SK-N-SH treated with all-trans-retinoic acid at 6 μM for 48 hours (cell line): Measurements from ENCODE around the gene XPO4.

ENCODE experiments used
- ATAC-seq: fragments of 200-7000 bp; cut with Tn5 transposase; 3 replicates; pipeline ENCODE4 v1.9.1; 2020; ENCODE audit warnings: mild to moderate bottlenecking, moderate library complexity
- ARNTL ChIP-seq: fragments of 450-650 bp; formaldehyde crosslinking; IDR thresholded peaks from 2 replicates; pipeline ENCODE4 v1.5.0; 2020; ENCODE audit warnings: low read depth, mild to moderate bottlenecking, moderate library complexity, borderline replicate concordance
- BACH2 ChIP-seq: fragments of 250-450 bp; sonication (Bioruptor Pico); IDR thresholded peaks from 2 replicates; pipeline ENCODE4 v1.9.0; 2021; ENCODE audit warnings: mild to moderate bottlenecking, borderline replicate concordance
- CSDC2 ChIP-seq: fragments of 250-450 bp; sonication (Bioruptor Pico); IDR thresholded peaks from 2 replicates; pipeline ENCODE4 v1.5.0; 2020; ENCODE audit warnings: mild to moderate bottlenecking, moderate library complexity
- ESRRG ChIP-seq: fragments of 250-450 bp; sonication (Bioruptor Pico); IDR thresholded peaks from 2 replicates; pipeline ENCODE4 v1.6.1; 2021; ENCODE audit warnings: mild to moderate bottlenecking
- GLIS3 ChIP-seq: fragments of 250-450 bp; sonication (Bioruptor Pico); IDR thresholded peaks from 2 replicates; pipeline ENCODE4 v1.5.0; 2020; ENCODE audit warnings: mild to moderate bottlenecking, moderate library complexity
- ISL1 ChIP-seq: fragments of 250-450 bp; sonication (Bioruptor Pico); IDR thresholded peaks from 2 replicates; pipeline ENCODE4 v2.1.2; 2022; ENCODE audit warnings: mild to moderate bottlenecking, moderate library complexity
- OSR1 ChIP-seq: fragments of 250-450 bp; sonication (Bioruptor Pico); IDR thresholded peaks from 2 replicates; pipeline ENCODE4 v1.8.0; 2022; ENCODE audit warnings: moderate library complexity, mild to moderate bottlenecking, inconsistent platforms
- PPARA ChIP-seq: fragments of 250-450 bp; sonication (Bioruptor Pico); IDR thresholded peaks from 2 replicates; pipeline ENCODE4 v1.5.0; 2020; ENCODE audit warnings: mild to moderate bottlenecking, borderline replicate concordance
- RARB ChIP-seq: fragments of 250-450 bp; sonication (Bioruptor Pico); IDR thresholded peaks from 2 replicates; pipeline ENCODE4 v1.8.0; 2021; ENCODE audit warnings: mild to moderate bottlenecking, moderate library complexity
- TCF4 ChIP-seq: fragments of 250-450 bp; sonication (Bioruptor Pico); IDR thresholded peaks from 2 replicates; pipeline ENCODE4 v1.8.0; 2021; ENCODE audit warnings: mild to moderate bottlenecking, moderate library complexity, borderline replicate concordance
- TOX ChIP-seq: fragments of 250-450 bp; sonication (Bioruptor Pico); IDR thresholded peaks from 2 replicates; pipeline ENCODE4 v1.8.0; 2021; ENCODE audit warnings: mild to moderate bottlenecking, moderate library complexity, borderline replicate concordance
- ZC3H10 ChIP-seq: fragments of 250-450 bp; sonication (Bioruptor Pico); IDR thresholded peaks from 2 replicates; pipeline ENCODE4 v1.5.1; 2021; ENCODE audit warnings: mild to moderate bottlenecking, moderate library complexity
- ZFP3 ChIP-seq: fragments of 250-450 bp; sonication (Bioruptor Pico); IDR thresholded peaks from 2 replicates; pipeline ENCODE4 v1.5.0; 2020; ENCODE audit warnings: mild to moderate bottlenecking, moderate library complexity
- ZFP30 ChIP-seq: fragments of 450-650 bp; formaldehyde crosslinking; IDR thresholded peaks from 2 replicates; pipeline ENCODE4 v1.5.0; 2022; ENCODE audit warnings: mild to moderate bottlenecking, moderate library complexity
- ZNF565 ChIP-seq: fragments of 450-650 bp; formaldehyde crosslinking; conservative IDR thresholded peaks from 2 replicates; pipeline ENCODE4 v1.5.0; 2020; ENCODE audit warnings: low read depth, mild to moderate bottlenecking, moderate library complexity
- ZNF70 ChIP-seq: fragments of 450-650 bp; formaldehyde crosslinking; IDR thresholded peaks from 2 replicates; pipeline ENCODE4 v1.5.0; 2020; ENCODE audit warnings: mild to moderate bottlenecking, moderate library complexity
- TF ChIP-seq, protein P1 (sequence below): fragments of 250-450 bp; sonication (Bioruptor Pico); IDR thresholded peaks from 2 replicates; pipeline ENCODE4 v1.8.0; 2020; ENCODE audit warnings: mild to moderate bottlenecking, moderate library complexity, borderline replicate concordance
- TF ChIP-seq, protein P2 (sequence below): fragments of 250-450 bp; sonication (Bioruptor Pico); IDR thresholded peaks from 2 replicates; pipeline ENCODE4 v1.5.1; 2021; ENCODE audit warnings: mild to moderate bottlenecking, moderate library complexity
- TF ChIP-seq, protein P3 (sequence below): fragments of 250-450 bp; sonication (Bioruptor Pico); IDR thresholded peaks from 2 replicates; pipeline ENCODE4 v1.5.0; 2020; ENCODE audit warnings: mild to moderate bottlenecking, moderate library complexity
- TF ChIP-seq, protein P4 (sequence below): fragments of 250-450 bp; sonication (Bioruptor Pico); IDR thresholded peaks from 2 replicates; pipeline ENCODE4 v1.8.0; 2021; ENCODE audit warnings: low read depth, mild to moderate bottlenecking, moderate library complexity, borderline replicate concordance
- TF ChIP-seq, protein P5 (sequence below): fragments of 250-450 bp; sonication (Bioruptor Pico); IDR thresholded peaks from 2 replicates; pipeline ENCODE4 v1.5.1; 2020; ENCODE audit warnings: low read depth, mild to moderate bottlenecking, moderate library complexity

XPO4 gene

DNA sequence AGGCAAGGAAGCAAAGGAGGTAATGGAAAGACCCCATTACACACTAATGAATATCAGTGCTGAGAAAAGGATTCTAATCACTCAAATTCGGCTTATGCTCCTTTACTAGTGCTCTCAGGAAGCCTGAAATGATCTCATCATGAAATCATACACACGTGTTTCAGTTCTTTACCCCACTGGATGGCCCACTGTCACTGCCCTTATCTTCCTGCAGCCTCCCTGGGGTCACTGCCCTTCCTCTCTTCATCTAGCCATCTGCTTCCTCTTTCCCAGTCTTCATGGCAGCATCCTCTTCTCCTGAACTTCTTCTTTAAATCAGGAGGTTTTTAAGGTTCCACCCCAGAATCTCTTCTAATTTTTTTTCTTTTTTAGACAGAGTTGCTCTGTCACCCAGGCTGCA, 100.8 kb downstream of the XPO4 start:
- TF ChIP-seq, protein P1, sequence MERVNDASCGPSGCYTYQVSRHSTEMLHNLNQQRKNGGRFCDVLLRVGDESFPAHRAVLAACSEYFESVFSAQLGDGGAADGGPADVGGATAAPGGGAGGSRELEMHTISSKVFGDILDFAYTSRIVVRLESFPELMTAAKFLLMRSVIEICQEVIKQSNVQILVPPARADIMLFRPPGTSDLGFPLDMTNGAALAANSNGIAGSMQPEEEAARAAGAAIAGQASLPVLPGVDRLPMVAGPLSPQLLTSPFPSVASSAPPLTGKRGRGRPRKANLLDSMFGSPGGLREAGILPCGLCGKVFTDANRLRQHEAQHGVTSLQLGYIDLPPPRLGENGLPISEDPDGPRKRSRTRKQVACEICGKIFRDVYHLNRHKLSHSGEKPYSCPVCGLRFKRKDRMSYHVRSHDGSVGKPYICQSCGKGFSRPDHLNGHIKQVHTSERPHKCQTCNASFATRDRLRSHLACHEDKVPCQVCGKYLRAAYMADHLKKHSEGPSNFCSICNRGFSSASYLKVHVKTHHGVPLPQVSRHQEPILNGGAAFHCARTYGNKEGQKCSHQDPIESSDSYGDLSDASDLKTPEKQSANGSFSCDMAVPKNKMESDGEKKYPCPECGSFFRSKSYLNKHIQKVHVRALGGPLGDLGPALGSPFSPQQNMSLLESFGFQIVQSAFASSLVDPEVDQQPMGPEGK, result no peak
- no peak for TF ChIP-seq ZFP3 (CRISPR knock-in tag)
- no peak for TF ChIP-seq ZNF70 (CRISPR knock-in tag)
- no peak for TF ChIP-seq BACH2 (CRISPR knock-in tag)
- no peak for TF ChIP-seq ISL1 (CRISPR knock-in tag)
- no peak for TF ChIP-seq TOX (CRISPR knock-in tag)
- TF ChIP-seq, protein P2, sequence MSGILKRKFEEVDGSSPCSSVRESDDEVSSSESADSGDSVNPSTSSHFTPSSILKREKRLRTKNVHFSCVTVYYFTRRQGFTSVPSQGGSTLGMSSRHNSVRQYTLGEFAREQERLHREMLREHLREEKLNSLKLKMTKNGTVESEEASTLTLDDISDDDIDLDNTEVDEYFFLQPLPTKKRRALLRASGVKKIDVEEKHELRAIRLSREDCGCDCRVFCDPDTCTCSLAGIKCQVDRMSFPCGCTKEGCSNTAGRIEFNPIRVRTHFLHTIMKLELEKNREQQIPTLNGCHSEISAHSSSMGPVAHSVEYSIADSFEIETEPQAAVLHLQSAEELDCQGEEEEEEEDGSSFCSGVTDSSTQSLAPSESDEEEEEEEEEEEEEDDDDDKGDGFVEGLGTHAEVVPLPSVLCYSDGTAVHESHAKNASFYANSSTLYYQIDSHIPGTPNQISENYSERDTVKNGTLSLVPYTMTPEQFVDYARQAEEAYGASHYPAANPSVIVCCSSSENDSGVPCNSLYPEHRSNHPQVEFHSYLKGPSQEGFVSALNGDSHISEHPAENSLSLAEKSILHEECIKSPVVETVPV, result no peak
- TF ChIP-seq CSDC2 (CRISPR knock-in tag), result no peak
- TF ChIP-seq, protein P3, sequence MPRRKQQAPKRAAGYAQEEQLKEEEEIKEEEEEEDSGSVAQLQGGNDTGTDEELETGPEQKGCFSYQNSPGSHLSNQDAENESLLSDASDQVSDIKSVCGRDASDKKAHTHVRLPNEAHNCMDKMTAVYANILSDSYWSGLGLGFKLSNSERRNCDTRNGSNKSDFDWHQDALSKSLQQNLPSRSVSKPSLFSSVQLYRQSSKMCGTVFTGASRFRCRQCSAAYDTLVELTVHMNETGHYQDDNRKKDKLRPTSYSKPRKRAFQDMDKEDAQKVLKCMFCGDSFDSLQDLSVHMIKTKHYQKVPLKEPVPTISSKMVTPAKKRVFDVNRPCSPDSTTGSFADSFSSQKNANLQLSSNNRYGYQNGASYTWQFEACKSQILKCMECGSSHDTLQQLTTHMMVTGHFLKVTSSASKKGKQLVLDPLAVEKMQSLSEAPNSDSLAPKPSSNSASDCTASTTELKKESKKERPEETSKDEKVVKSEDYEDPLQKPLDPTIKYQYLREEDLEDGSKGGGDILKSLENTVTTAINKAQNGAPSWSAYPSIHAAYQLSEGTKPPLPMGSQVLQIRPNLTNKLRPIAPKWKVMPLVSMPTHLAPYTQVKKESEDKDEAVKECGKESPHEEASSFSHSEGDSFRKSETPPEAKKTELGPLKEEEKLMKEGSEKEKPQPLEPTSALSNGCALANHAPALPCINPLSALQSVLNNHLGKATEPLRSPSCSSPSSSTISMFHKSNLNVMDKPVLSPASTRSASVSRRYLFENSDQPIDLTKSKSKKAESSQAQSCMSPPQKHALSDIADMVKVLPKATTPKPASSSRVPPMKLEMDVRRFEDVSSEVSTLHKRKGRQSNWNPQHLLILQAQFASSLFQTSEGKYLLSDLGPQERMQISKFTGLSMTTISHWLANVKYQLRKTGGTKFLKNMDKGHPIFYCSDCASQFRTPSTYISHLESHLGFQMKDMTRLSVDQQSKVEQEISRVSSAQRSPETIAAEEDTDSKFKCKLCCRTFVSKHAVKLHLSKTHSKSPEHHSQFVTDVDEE (CRISPR knock-in tag), result no peak
- no peak for TF ChIP-seq PPARA (CRISPR knock-in tag)
- no peak for TF ChIP-seq ZC3H10
- TF ChIP-seq GLIS3 (CRISPR knock-in tag), result no peak
- TF ChIP-seq RARB (CRISPR knock-in tag), result no peak
- TF ChIP-seq ZNF565 (CRISPR knock-in tag), result no peak
- no peak for TF ChIP-seq OSR1 (CRISPR knock-in tag)
- TF ChIP-seq, protein P4, sequence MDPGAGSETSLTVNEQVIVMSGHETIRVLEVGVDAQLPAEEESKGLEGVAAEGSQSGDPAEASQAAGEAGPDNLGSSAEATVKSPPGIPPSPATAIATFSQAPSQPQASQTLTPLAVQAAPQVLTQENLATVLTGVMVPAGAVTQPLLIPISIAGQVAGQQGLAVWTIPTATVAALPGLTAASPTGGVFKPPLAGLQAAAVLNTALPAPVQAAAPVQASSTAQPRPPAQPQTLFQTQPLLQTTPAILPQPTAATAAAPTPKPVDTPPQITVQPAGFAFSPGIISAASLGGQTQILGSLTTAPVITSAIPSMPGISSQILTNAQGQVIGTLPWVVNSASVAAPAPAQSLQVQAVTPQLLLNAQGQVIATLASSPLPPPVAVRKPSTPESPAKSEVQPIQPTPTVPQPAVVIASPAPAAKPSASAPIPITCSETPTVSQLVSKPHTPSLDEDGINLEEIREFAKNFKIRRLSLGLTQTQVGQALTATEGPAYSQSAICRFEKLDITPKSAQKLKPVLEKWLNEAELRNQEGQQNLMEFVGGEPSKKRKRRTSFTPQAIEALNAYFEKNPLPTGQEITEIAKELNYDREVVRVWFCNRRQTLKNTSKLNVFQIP (CRISPR knock-in tag), result no peak
- no peak for TF ChIP-seq ZFP30 (CRISPR knock-in tag)
- no peak for ATAC-seq

DNA sequence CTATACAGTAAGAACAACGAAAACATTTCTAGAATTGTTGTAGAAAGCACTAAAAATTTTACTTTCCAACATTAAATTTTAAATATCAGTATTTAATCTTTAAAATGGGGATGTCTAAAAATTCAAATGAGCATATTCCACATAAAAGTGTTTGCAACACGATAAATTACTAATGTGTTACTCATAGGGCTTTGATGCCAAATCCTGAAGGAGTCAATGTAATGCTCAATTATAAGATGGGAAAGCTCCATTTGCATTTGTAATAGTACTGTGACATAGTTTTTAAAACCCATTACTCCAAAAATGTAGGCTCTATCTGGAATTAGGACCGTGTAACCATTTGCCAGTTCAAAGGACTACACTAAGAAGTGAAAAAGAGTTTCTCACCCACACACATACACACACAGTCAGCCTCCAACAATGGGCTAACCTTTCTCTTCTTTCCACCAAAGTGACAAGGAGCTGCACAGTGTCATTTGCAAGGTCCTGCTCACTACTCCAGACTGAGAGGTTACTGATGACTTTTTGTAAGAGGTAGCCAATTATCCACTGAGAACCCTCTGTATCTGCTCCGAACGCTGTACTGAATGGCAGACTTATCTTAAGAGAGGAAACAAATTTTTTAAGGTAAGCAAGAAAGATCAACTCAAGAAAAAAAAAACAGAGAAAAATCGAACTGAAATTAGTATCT, 102.7 kb downstream of the XPO4 start:
- ATAC-seq, result no peak
- no peak for TF ChIP-seq ISL1 (CRISPR knock-in tag)
- no peak for TF ChIP-seq TCF4 (CRISPR knock-in tag)
- no peak for TF ChIP-seq PPARA (CRISPR knock-in tag)
- no peak for TF ChIP-seq ZFP30 (CRISPR knock-in tag)
- TF ChIP-seq, protein P5, sequence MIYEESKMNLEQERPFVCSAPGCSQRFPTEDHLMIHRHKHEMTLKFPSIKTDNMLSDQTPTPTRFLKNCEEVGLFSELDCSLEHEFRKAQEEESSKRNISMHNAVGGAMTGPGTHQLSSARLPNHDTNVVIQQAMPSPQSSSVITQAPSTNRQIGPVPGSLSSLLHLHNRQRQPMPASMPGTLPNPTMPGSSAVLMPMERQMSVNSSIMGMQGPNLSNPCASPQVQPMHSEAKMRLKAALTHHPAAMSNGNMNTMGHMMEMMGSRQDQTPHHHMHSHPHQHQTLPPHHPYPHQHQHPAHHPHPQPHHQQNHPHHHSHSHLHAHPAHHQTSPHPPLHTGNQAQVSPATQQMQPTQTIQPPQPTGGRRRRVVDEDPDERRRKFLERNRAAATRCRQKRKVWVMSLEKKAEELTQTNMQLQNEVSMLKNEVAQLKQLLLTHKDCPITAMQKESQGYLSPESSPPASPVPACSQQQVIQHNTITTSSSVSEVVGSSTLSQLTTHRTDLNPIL (CRISPR knock-in tag), result no peak
- TF ChIP-seq, protein P2, result no peak

DNA sequence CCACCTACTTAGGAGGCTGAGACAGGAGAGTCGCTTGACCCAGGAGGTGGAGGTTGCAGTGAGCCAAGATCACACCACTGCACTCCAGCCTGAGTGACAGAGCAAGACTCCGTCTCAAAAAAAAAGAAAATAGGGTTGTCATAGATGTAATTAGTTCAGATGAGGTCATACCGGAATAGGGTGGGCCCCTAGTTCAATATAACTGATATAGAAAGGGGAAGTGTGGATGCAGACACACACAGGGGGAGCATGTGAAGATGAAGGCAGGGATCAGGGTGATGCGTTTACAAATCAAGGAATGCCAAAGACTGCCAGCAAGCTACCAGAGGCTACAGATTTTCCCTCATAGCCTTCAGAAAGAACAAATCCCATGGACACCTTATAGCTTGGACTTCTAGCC, 104.5 kb downstream of the XPO4 start:
- no peak for ATAC-seq
- no peak for TF ChIP-seq ARNTL
- no peak for TF ChIP-seq GLIS3 (CRISPR knock-in tag)
- TF ChIP-seq ESRRG (CRISPR knock-in tag), result no peak
- no peak for TF ChIP-seq ZFP30 (CRISPR knock-in tag)
- TF ChIP-seq, protein P1, result no peak
- TF ChIP-seq OSR1 (CRISPR knock-in tag), result no peak
- no peak for TF ChIP-seq TOX (CRISPR knock-in tag)
- no peak for TF ChIP-seq PPARA (CRISPR knock-in tag)
- no peak for TF ChIP-seq RARB (CRISPR knock-in tag)
- TF ChIP-seq, protein P3 (CRISPR knock-in tag), result no peak
